Coronary artery (tissue), 2 donors: Measurements from ENCODE around the gene RRH.
"Not testable (repeated sequence)": the region's sequence is repeated elsewhere in the genome, so short reads cannot be mapped to it uniquely, and the experiment has no call there.

Experiments used
- DNase-seq: peaks from one replicate; pipeline ENCODE4 v3.0.0-alpha.2; 2017; ENCODE audit warnings: low spot score
- H3K27ac ChIP-seq, 2 donors: fragments of 200-600 bp; sonication (generic); one replicate each; pipeline ENCODE4 v1.5.1; 2016 to 2019
- H3K4me3 ChIP-seq: fragments of 200-600 bp; sonication (generic); 2 replicates; pipeline ENCODE4 v1.5.1; 2016; ENCODE audit warnings: mild to moderate bottlenecking, moderate library complexity
- TF ChIP-seq, protein P1 (sequence below): fragments of 200-600 bp; sonication (generic); IDR thresholded peaks from one replicate; pipeline ENCODE4 v1.5.1; 2019; ENCODE audit warnings: antibody characterized with exemption

RRH gene

DNA sequence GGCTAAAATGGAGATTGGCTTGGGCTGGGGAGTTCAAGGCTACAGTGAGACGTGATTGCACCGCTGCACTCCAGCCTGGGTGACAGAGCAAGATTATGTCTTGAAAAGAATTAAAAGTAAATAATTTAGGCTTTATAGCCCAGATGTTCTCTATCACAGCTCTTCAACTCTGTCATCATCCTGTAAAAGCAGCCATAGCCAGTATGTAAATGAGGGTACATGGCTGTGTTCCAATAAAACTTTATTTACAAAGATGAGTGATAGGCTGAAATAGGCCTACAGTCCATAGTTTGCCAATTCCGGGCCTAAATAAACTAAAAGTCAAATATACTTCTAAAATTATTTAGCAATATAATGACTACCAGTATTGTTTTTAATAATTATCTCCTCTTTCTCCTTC is 9.2 kb downstream of the RRH start:
- no peak for DNase-seq
- Histone ChIP-seq H3K4me3 (no peak overlapping the region), H3K27ac (no peak overlapping the region)
- TF ChIP-seq, protein P1, sequence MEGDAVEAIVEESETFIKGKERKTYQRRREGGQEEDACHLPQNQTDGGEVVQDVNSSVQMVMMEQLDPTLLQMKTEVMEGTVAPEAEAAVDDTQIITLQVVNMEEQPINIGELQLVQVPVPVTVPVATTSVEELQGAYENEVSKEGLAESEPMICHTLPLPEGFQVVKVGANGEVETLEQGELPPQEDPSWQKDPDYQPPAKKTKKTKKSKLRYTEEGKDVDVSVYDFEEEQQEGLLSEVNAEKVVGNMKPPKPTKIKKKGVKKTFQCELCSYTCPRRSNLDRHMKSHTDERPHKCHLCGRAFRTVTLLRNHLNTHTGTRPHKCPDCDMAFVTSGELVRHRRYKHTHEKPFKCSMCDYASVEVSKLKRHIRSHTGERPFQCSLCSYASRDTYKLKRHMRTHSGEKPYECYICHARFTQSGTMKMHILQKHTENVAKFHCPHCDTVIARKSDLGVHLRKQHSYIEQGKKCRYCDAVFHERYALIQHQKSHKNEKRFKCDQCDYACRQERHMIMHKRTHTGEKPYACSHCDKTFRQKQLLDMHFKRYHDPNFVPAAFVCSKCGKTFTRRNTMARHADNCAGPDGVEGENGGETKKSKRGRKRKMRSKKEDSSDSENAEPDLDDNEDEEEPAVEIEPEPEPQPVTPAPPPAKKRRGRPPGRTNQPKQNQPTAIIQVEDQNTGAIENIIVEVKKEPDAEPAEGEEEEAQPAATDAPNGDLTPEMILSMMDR: no peak

DNA sequence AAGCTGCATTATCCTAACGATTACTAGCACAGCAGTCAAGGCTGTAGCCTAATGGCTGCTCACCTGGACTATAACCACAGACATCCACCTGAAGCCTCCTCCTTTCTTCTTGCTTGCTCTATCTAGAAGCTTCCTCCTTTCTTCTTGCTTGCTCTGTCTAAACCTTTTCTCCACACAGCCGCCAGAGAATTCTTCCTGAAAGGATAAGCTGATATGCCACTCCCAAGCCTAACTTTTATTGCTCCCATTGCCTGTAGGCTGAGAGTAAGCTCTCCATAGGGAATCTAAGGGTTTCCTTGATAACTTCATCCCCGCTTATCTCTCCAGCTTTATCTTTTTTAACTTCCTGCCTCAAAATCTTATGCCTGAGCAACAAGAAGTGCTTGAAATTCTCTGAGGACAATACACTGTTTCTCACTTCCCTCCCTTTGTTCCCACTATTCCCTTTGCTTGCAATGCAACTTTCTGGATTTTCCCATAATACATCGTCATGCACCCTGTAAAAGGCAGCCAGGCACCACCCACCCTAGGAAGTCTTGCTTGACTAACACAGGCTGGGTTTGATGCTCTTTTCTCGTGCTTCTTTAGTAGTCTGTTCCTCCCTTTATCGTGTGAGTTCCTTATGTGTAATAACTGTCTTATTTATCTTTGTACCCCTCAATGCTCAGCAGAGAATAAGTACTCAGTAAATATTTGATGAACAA is 18.8 kb downstream of the RRH start:
- no peak for DNase-seq
- TF ChIP-seq, protein P1: no peak
- no peak overlapping the region for H3K4me3 ChIP-seq
- no peak overlapping the region for H3K27ac ChIP-seq

DNA sequence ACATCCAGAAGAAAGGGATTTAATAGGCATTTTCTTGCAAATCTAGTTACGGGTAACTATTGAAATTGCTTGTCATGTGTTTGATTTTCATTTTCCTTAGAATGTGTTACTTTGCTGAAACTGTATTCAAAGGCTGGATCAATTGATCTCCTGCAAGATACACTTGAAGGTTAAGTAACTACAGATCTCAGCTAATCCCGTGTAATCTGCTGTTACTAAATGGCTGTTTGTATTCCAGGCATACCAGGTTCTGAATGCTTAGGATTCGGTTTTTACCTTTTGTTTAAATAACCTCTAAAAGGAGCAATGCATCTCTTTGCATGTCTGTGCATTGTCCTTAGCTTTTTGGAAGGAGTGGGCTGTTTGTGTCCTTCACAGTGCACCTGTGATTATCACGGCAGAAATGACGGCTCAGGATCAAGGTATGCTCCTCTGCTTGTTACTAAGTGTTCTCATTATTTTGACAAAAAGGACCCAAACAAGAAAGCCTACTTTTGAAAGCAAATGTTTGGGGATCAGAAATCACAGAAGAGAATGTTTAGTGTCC is 20.2 kb downstream of the RRH start, which contains the start of gene LRIT3:
LRIT3 (plus strand) TSS at position 212 of the 547 bp plus-strand sequence; CDS start at position 307, 95 bp downstream.
- Histone ChIP-seq H3K4me3 (no peak within 1 kb of the TSS), H3K27ac (no peak within 1 kb of the TSS)
- DNase-seq: no peak
- TF ChIP-seq, protein P1: no peak

DNA sequence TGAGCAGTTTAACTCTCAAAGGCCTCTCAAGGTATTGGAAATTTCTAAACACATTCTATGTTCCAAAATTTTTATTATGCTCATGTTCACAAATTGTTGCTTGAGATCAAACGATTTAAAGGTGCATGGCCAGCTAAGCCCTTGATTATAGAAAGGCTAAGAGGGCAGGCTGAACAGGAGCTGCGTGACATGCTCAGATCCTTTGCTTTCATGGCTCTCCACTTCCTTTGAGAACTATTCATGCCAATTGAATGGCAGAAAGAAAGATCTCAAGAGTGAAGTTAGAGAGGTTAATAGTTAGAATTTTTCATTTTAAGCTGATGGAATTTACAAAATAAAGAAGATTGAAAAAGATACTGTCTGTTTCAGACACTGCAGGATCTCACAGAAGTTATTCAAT is 20.7 kb downstream of the RRH start:
- Histone ChIP-seq H3K27ac (no peak overlapping the region), H3K4me3 (no peak overlapping the region)
- TF ChIP-seq, protein P1: no peak
- no peak for DNase-seq

DNA sequence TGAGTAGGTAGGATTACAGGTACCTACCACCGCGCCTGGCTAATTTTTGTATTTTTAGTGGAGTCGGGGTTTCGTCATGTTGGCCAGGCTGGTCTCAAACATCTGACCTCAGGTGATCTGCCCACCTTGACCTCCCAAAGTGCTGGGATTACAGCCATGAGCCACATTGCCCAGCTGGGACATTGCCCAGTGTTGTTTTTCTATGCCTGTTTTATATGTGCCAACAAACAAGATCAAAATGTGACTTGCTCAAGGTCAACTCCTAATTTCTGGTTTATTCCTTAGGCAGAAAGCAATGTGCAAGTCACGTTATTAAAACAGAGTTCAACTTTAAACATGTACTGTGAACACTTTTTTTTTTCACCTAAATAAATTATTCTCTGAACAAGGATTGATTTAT is 22.8 kb downstream of the RRH start:
- Histone ChIP-seq H3K27ac (no peak overlapping the region), H3K4me3 (no peak overlapping the region)
- DNase-seq: no peak
- TF ChIP-seq, protein P1: no peak

DNA sequence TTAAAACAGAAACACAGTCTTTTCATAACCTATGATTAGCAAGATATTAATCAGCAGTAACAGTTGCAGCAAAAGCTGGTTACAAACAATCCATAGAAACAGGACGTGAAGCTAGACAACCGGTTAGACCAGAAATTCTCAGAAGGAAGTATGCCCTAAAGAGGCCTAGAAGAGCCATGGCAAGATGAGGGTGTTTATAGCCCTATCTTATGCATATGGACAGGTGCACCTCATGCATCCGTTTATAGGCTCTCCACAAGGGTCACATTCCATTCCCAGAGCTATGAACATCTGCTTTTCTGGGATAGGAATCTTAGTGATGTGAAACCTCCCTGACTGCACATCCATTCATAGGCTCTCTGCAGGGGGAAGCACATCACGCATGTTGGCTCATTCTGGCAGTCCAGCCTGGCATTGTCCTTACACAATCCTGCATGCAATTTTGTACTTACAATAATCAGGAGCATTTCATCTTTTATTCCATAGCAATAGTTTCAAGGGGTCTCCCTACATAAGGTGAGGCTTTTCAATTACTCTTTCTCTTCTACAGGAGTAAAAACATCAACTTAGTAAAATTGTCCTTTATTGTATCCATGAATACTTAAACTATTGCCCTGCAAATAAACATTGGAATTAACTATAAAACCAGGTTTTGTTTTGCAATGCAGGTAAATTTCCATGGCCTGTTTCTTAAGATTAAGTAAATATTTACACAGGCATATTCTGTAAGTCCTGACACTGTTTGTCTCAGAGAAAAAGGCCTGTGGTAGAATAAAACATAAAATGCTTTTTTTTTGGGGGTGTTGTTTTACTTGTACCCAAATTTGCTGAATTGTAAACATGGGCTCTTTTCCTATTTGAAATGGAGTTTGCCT is 31.9 kb downstream of the RRH start:
- H3K4me3 ChIP-seq, H3K27ac ChIP-seq, DNase-seq: not testable (repeated sequence)

DNA sequence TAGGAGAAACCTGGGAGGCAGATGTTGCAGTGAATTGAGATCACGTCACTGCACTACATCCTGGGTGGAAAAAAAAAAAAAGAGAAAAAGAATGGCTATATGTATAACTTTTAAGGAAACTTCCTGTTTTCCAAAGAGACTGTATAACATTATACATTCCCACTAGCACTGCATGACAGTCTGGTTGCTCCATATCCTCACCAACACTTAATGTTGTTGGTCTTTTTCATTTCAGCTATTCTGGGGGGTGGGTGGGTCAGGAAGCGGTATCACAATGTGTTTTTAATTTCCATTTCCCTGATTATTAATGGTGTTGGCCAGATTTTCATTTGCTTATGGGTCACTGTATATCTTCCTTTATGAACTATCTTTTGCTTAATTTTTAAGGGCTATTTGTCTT is 33.5 kb downstream of the RRH start:
- TF ChIP-seq, protein P1: no peak
- H3K27ac ChIP-seq: no peak overlapping the region
- no peak for DNase-seq
- H3K4me3 ChIP-seq: no peak overlapping the region
